OCI-LY3 (cell line): Measurements from ENCODE around the gene GNAL.
"Not testable (repeated sequence)": the region's sequence is repeated elsewhere in the genome, so short reads cannot be mapped to it uniquely, and the experiment has no call there.

Source experiments
- CTCF ChIP-seq: fragments of 200-600, 300-600 bp; sonication (generic); IDR thresholded peaks from 2 replicates; pipeline ENCODE4 v1.5.1; 2014; ENCODE audit warnings: antibody characterized with exemption, low read length, low read depth
- EZH2phosphoT487 ChIP-seq: fragments of 200-600 bp; shearing (Covaris generic); IDR thresholded peaks from 2 replicates; pipeline ENCODE4 v1.6.1; 2018; ENCODE audit warnings: antibody characterized with exemption, mixed run types, low read depth

- TF ChIP-seq CTCF, EZH2phosphoT487: not testable (repeated sequence)
Measured at GRCh38 chr18:11854554-11854953, 165.5 kb downstream of the GNAL start.
